ENCODE data around the gene CTNND1. TPM values are rescaled to one million over a fixed set of nuclear protein-coding genes. Genes with fewer than 3 reads are reported as not detected.
A peak's percentile ranks its signal among the peaks of the same experiment; 100 is the strongest.

CTNND1 gene
- total and polyA plus RNA-seq, 2 of the 8 experiments (the other 6 are each of a cell fraction or from before 2014, with no cell fraction given) = 91.9 to 164 TPM

DNA sequence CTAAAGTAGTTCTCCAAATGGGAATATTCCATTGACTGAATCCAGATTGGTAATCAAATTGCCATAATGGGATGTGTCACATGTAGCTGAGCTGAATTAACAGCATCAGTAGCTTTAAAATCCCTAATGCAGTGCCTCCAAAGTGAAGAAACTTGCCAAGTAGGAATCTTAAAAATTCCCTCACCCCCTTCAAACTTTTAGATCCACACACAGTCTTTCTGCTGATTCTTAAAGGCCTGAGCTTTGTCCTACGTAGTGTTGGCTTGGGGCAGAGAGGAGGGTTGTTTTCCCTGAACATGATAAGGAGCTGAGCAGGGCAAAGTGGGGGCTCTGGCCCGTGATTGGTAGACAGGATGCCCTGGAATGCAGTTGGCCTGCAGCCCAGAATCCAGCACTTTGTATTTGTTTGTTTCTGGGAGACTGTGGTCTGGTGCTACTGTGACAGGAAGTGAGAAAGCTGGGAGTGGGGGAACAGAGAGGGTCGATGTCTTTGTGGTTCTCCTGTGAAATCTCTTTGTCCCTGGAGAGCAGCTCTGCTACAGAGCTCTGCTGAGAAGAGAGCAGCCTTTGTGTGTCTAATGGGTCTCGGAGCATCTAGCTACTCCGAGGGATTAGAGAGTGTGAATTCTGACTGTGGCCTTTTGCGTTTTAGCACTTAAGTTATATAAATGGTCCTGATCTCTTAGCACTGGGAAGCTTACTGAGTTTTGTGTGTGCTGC, 16.9 kb downstream of the CTNND1 start (continued):
- TF ChIP-seq CBX8 (IDR thresholded peaks at IDR 0.05; ENCODE audit: borderline replicate concordance, low read depth, low read length) (no peak), POU5F1 (IDR thresholded peaks at IDR 0.05; ENCODE audit: low read depth, low read length) (no peak), KDM5A (IDR thresholded peaks at IDR 0.05; ENCODE audit: low read length) (no peak), NANOG (IDR thresholded peaks at IDR 0.05; ENCODE audit: insufficient read depth, low read depth, low read length, poor library complexity, severe bottlenecking) (no peak), SP2 (IDR thresholded peaks at IDR 0.05; ENCODE audit: low read length) (no peak), POLR2AphosphoS5 (IDR thresholded peaks at IDR 0.05; ENCODE audit: low read depth, low read length) (peak; percentile 70), FOSL1 (IDR thresholded peaks at IDR 0.05; ENCODE audit: insufficient read depth, low read depth, low read length) (no peak), TEAD4 (IDR thresholded peaks at IDR 0.05; ENCODE audit: low read depth, low read length) (peak; percentile 97), SAP30 (IDR thresholded peaks at IDR 0.05; ENCODE audit: insufficient read depth, insufficient replicate concordance, low read length) (no peak), CEBPB (IDR thresholded peaks at IDR 0.05; ENCODE audit: low read depth, low read length) (no peak), RBBP5 (IDR thresholded peaks at IDR 0.05; ENCODE audit: borderline replicate concordance, low read depth, low read length) (no peak; the same call in 1 of the 2 replicates), KDM4A (IDR thresholded peaks at IDR 0.05; ENCODE audit: low read depth, low read length, severe bottlenecking) (no peak), CHD1 (IDR thresholded peaks at IDR 0.05; ENCODE audit: low read depth, low read length) (no peak), SUZ12 (IDR thresholded peaks at IDR 0.05; ENCODE audit: low read length) (no peak), TAF7 (optimal IDR thresholded peaks at IDR 0.05; ENCODE audit: borderline replicate concordance, low read depth, low read length) (peak; percentile 45), JUND (IDR thresholded peaks at IDR 0.05; ENCODE audit: low read length) (no peak), ASH2L (IDR thresholded peaks at IDR 0.05; ENCODE audit: low read length) (peak; percentile 63), BACH1 (IDR thresholded peaks at IDR 0.05; ENCODE audit: low read length) (no peak), KDM1A (IDR thresholded peaks at IDR 0.05; ENCODE audit: borderline replicate concordance, low read length) (no peak), TCF12 (IDR thresholded peaks at IDR 0.05; ENCODE audit: low read depth, low read length) (0 out of 2 replicates have a peak, but pooled peaks have one; percentile 23)
